Subcutaneous preadipocyte (primary cell): Measurements from ENCODE around the gene ZFP36. TPM values are rescaled to one million over a fixed set of nuclear protein-coding genes. Genes with fewer than 3 reads are reported as not detected.

Experiments used
- small RNA-seq: library from RNA; depleted of rRNA; stranded (forward); fragments of <200 nt; gene quantifications from one replicate; pipeline ENCODE3, GENCODE V24; 2012
- total RNA-seq: library from RNA; depleted of rRNA; stranded (reverse); fragments of >200 nt; gene quantifications from 2 replicates; pipeline ENCODE4 v1.2.3, GENCODE V29; 2012

ZFP36 gene
- total RNA-seq, result 11.1 and 16.9 TPM in 2 replicates

GRCh38 chr19:39406656-39407409, at the start of gene ZFP36:
Gene ZFP36, plus strand, starts transcription at chr19:39406847. Its CDS starts 58 bp downstream, at chr19:39406905.

GRCh38 chr19:39390751-39391437, 15.8 kb upstream of the ZFP36 start, which contains the start of the genes MED29 and PAF1:
Gene MED29, plus strand, starts transcription at chr19:39391378. Its CDS starts 45 bp downstream, at chr19:39391423.
Gene PAF1, minus strand, starts transcription at chr19:39391106. Its CDS starts 242 bp downstream, at chr19:39390864.

GRCh38 chr19:39412100-39412866, 5.6 kb downstream of the ZFP36 start, which contains the start of gene PLEKHG2:
Gene PLEKHG2, plus strand, starts transcription at chr19:39412669. Its CDS starts 1,418 bp downstream, at chr19:39414087.

GRCh38 chr19:39435499-39436349, 29.1 kb downstream of the ZFP36 start, which contains the start of gene RPS16:
Gene RPS16, minus strand, starts transcription at chr19:39435949. Its CDS starts 54 bp downstream, at chr19:39435895.

GRCh38 chr19:39445196-39446111, 38.8 kb downstream of the ZFP36 start, which contains the start of gene SUPT5H:
Gene SUPT5H, plus strand, starts transcription at chr19:39445582. Its CDS starts 309 bp downstream, at chr19:39445891.

Small RNA genes within 50 kb of the gene (small RNA-seq; reads per million reads assigned to genes)
- gene MIR4530 (not detected), gene RN7SL566P (not detected)

Other genes starting within 250 kb of the ZFP36 start
- not detected in 2 replicates for gene NCCRP1, start 209.9 kb upstream of the ZFP36 start, total RNA-seq
- not detected in 2 replicates for gene SYCN, start 202.6 kb upstream of the ZFP36 start, total RNA-seq
- not detected in 2 replicates for gene IFNL3, start 161.8 kb upstream of the ZFP36 start, total RNA-seq
- not detected in 2 replicates for gene IFNL4, start 158.0 kb upstream of the ZFP36 start, total RNA-seq
- not detected in 2 replicates for gene IFNL2, start 138.5 kb upstream of the ZFP36 start, total RNA-seq
- not detected in 2 replicates for gene IFNL1, start 110.4 kb upstream of the ZFP36 start, total RNA-seq
- gene LRFN1, start 86.0 kb upstream of the ZFP36 start, total RNA-seq, result under 0.01 and 0.20 TPM in 2 replicates
- 0.39 TPM in 1 of 2 replicates, not detected in the other for gene GMFG, start 70.8 kb upstream of the ZFP36 start, total RNA-seq
- 85.2 and 94.0 TPM in 2 replicates for gene SAMD4B, start 64.4 kb upstream of the ZFP36 start, total RNA-seq
- gene PAF1, start 15.7 kb upstream of the ZFP36 start, total RNA-seq, result 28.7 and 29.8 TPM in 2 replicates
- gene MED29, start 15.5 kb upstream of the ZFP36 start, total RNA-seq, result 17.3 and 19.4 TPM in 2 replicates
- 9.2 and 15.4 TPM in 2 replicates for gene PLEKHG2, start 5.8 kb downstream of the ZFP36 start, total RNA-seq
- 40.3 and 64.3 TPM in 2 replicates for gene RPS16, start 29.1 kb downstream of the ZFP36 start, total RNA-seq
- 70.5 and 74.1 TPM in 2 replicates for gene SUPT5H, start 38.7 kb downstream of the ZFP36 start, total RNA-seq
- 58.1 and 58.4 TPM in 2 replicates for gene TIMM50, start 74.0 kb downstream of the ZFP36 start, total RNA-seq
- 0.37 and 0.39 TPM in 2 replicates for gene DLL3, start 92.1 kb downstream of the ZFP36 start, total RNA-seq
- gene SELENOV, start 108.3 kb downstream of the ZFP36 start, total RNA-seq, result not detected in 2 replicates
- gene EID2B, start 126.0 kb downstream of the ZFP36 start, total RNA-seq, result 3.9 and 4.8 TPM in 2 replicates
- 5.9 and 8.6 TPM in 2 replicates for gene EID2, start 133.3 kb downstream of the ZFP36 start, total RNA-seq
- gene LGALS13, start 195.7 kb downstream of the ZFP36 start, total RNA-seq, result not detected in 2 replicates
- not detected in 2 replicates for gene LGALS16, start 249.1 kb downstream of the ZFP36 start, total RNA-seq